Stimulated activated CD8-positive, alpha-beta memory T cell treated with anti-CD3 and anti-CD28 coated beads, Interleukin-7, amount 100 ng/mL, for 48 hours (primary cell): ENCODE results near the gene LGALSL.
A peak's percentile ranks its signal among the peaks of the same experiment; 100 is the strongest.
"Not testable (repeated sequence)": the region's sequence is repeated elsewhere in the genome, so short reads cannot be mapped to it uniquely, and the experiment has no call there.

Source experiments
- DNase-seq, 2 donors: peaks; one replicate each; pipeline ENCODE4 v3.0.0-alpha.2; 2020; ENCODE audit warnings: low read depth in 1 of 2; ENCODE audit errors: extremely low read depth in 1 of 2

LGALSL gene

DNA sequence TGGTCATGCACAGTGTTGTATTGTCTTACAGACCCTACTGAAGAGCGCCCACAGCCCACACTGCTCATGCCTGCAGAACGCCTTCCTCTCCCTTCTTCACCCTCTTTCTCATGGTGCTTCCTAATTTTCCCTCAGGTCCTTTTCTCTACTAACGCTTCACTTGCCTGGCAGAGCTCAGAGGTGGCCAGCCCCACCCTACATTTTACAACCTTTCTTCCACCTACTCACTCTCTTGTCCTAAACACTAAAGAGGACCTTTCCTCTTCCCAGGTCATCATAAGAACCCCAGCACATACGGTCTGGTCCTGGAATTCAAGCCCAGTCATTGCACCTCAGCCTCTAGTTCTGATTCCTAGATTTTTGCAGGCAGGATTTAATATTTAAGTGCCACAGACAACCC lies 11.7 kb upstream of the LGALSL start:
- no peak for DNase-seq

- no peak for DNase-seq
Measured at GRCh38 chr2:64442801-64443429, 11.0 kb upstream of the LGALSL start.

- DNase-seq = not testable (repeated sequence)
Measured at GRCh38 chr2:64445970-64446369, 8.0 kb upstream of the LGALSL start.

- DNase-seq = no peak
Measured at GRCh38 chr2:64447317-64448040, 6.5 kb upstream of the LGALSL start.

GRCh38 chr2:64448041-64448426 lies 5.9 kb upstream of the LGALSL start:
- no peak for DNase-seq

DNA sequence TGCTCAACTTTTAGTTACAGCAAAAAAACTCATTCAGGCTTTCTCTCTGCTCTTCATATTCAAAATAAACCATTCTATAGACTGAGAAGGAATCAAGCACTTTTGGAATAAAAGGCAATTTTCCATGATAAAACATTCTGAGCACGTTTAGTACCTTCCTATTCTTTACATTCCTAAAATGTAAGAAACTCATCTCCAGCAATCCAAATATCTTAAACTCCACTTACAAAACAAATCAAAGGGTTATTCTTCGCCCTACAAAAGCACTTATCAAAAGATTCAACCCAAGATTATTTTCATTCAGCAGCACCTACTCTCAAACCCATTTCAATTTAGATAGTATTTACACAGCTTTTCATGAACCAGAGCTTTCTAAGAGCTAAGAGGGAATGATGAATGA lies 2.9 kb upstream of the LGALSL start:
- no peak for DNase-seq

DNA sequence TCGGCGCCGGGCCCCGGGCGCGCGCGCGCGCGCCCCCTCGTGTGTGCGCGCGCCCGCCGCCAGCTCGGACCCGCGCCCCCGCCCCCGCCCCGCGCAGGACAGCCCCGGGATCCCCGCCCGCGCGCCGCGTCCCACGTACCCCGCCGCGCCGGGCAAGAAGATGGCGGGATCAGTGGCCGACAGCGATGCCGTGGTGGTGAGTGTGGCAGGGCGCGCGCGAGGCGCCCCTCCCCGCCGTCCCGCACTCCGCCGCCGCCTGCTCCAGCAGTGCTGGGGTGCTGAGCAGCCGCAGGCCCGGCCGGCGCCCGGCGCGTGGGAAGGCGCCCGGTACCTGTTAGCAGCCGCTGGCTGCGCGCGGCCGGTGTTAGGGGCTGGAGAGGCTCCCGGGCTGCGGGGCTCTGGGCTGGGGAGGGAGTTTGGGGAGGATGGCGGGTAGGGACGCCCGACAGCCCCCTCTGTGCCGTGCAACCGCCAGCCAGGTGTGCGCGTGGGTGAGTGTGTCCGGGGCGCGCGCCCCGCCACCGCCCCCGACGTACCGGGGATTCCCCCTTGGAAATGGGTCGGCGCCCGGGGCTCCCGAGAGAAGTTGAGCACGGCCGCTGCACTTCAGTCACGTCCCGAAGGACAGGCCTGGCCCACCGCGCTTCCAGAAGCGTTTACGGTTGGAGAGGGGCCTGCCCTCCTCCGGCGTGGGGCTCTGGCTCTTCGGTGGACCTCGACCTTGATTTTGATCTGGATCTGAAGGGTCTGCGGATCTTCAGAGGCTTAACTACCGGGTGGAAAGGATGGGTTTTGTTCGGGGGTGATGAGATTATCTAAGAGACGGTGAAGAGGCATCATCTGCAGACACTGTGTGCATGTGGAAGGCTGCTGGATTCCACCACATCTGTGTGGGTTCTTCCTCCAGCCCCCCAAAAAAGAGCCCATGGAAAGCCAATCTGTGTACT lies 697 bp downstream of the LGALSL start:
- peak; percentile 9 to 16 for DNase-seq

- no peak for DNase-seq
Measured at GRCh38 chr2:64455545-64455944, 1.6 kb downstream of the LGALSL start.

DNA sequence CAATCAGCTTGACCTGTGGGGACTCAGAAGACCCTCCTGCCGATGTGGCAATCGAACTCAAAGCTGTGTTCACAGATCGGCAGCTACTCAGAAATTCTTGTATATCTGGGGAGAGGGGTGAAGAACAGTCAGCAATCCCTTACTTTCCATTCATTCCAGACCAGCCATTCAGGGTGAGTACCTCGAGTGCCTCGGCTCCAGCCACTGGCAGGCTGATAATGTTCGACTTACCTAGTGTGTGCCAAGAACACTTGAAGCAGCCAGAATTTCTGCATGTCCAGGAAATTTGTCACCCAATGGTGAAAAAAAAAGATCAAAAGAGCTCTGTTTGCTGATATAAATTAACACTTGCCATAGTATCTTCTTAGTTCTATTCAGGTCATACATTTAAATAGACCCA lies 2.3 kb downstream of the LGALSL start:
- no peak for DNase-seq

DNA sequence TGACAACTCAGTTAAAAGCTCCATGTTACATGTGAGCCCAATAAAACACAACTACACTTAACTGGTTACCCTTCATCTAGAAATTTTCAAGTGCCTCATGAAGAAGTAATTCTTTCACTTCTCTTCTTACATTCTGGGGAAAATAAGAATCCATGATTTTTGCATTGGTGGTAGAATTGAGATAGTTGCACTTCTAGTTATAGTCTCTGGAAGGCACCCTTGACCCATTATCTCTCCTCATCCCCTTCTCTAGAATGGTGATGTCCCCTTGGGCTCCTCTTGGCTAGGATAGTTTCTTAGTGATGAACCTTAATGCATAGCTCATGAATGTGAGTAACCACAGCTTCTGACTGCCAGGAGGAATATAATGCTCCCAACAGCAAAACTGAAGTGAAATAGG lies 3.6 kb downstream of the LGALSL start:
- DNase-seq = no peak

- no peak for DNase-seq
Measured at GRCh38 chr2:64459575-64459974, 5.6 kb downstream of the LGALSL start.

DNA sequence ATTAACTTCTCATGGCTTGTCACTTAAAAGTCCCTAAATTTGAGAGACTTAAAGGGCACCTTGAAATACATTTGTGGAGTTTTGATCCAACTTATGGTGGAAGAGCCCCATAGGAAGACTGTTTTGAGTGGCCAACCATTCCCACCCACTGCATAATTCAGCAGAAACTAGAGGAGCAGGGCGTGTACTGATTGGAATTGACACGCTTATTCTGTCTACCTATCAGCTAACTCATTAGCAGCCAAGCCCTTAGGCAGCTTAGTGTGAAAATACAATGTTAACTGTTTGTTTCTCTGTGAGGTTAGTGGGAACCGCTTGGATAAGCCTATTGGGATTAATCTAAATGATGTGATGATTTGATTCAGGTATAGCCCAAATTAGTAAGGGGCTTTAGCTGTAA lies 6.4 kb downstream of the LGALSL start:
- DNase-seq = no peak

- DNase-seq = no peak
Measured at GRCh38 chr2:64461271-64462058, 7.5 kb downstream of the LGALSL start.

DNA sequence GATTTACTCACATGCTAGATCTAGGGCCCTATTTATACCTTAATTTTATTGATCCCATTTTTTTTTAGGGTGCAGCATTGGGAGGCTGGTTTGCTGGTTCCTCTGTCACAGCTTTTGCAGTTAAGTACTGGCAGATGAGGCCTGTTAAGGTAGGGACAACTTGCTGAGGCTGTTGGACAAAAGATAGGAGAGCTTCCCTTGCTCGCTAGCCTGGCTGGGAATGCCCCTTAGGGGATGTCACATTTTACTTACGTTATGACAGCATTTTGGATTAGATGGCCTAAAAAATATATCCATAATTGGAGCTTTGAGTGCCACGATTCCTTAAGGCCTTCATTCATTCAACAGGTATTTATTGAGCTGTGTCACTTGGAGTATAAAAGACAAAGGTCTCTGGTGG lies 8.2 kb downstream of the LGALSL start:
- DNase-seq = no peak

DNA sequence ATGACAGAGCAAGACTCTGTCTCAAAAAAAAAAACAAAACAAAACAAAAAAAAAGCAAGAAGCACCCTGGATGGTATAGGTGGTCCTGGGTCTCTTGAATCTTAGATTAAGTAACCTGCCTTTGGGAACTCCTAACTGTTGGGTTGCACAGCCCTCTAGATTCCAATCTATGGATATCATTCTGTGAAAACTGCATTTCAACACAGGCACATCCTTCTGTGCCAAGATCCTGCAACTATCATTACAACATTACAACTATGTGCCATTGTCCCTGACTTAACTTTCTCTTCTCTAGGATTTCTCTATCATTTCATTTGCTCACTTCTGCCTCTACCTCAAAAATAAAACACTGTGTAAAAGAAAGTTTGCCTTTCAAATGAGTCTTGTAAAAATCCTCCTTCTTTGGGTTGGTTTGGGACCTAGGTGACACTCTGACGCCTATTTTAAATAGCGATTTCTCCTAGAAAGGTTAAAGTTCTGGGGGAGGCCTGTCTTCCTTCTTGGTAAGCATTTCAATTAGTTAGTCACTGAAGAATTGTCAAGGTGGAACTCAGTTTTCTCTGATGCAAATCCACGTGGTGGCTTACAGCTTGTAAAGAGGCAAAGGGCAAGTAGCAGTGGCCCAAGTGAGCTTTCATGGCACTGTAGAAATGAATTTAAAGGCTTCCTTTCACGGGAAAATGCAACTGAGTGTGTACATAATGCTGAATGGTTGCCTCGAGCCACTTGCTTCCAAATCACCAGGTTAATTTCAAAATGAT lies 9.2 kb downstream of the LGALSL start:
- no peak for DNase-seq

- no peak for DNase-seq
Measured at GRCh38 chr2:64463781-64464180, 9.8 kb downstream of the LGALSL start.

GRCh38 chr2:64466478-64467085 lies 12.6 kb downstream of the LGALSL start:
- DNase-seq = no peak

- no peak for DNase-seq
Measured at GRCh38 chr2:64467096-64467843, 13.3 kb downstream of the LGALSL start.

GRCh38 chr2:64469261-64469660 lies 15.3 kb downstream of the LGALSL start:
- DNase-seq = no peak
